H1 (cell line): Measurements from ENCODE around the gene RTCA. TPM values are rescaled to one million over a fixed set of nuclear protein-coding genes. Genes with fewer than 3 reads are reported as not detected.

Source experiments
- CTCF ChIA-PET: fragments of 300-600 bp; sonication (Branson Sonifier 250); formaldehyde crosslinking; loops from one replicate; lab custom pipeline; 2021; ENCODE audit not compliant: partially characterized antibody; lab: Charles Lee
- POLR2A ChIA-PET: fragments of 300-600 bp; sonication (Branson Sonifier 250); formaldehyde crosslinking; loops from one replicate; lab custom pipeline; 2021; ENCODE audit warnings: inconsistent platforms; ENCODE audit not compliant: partially characterized antibody; lab: Charles Lee
- DNase-seq, 2 experiments: peaks; one replicate each; pipeline versions ENCODE4 v3.0.0 to v3.0.0-alpha.2; 2010 to 2022; ENCODE audit warnings: low spot score in 2 of 2, low read depth in 1 of 2, mixed read lengths in 1 of 2
- FAIRE-seq: peaks from 2 replicates; lab custom pipeline; 2011; peaks lifted over from hg19 to GRCh38; lab: Jason Lieb, UNC
- H2AFZ ChIP-seq: 2 replicates; pipeline ENCODE4 v1.8.1; 2012; ENCODE audit warnings: low read length, inconsistent platforms
- H2AK5ac ChIP-seq: 2 replicates; pipeline ENCODE4 v1.6.1; 2013; ENCODE audit warnings: low read depth, low read length
- H2BK120ac ChIP-seq: replicated peaks from 2 replicates; pipeline ENCODE3; 2013; ENCODE audit warnings: low read depth, low read length, inconsistent platforms
- H2BK12ac ChIP-seq: 2 replicates; pipeline ENCODE4 v1.6.1; 2013; ENCODE audit warnings: low read depth, low read length
- H2BK15ac ChIP-seq: 2 replicates; pipeline ENCODE4 v1.6.1; 2013; ENCODE audit warnings: low read length
- H2BK20ac ChIP-seq: 2 replicates; pipeline ENCODE4 v1.6.1; 2013; ENCODE audit warnings: low read length
- H2BK5ac ChIP-seq: 2 replicates; pipeline ENCODE4 v1.6.1; 2013; ENCODE audit warnings: low read depth, low read length
- H3K14ac ChIP-seq: 2 replicates; pipeline ENCODE4 v1.6.1; 2013; ENCODE audit warnings: inconsistent platforms; ENCODE audit not compliant: insufficient read length
- H3K18ac ChIP-seq: 2 replicates; pipeline ENCODE4 v1.6.1; 2013; ENCODE audit warnings: low read length; ENCODE audit errors: extremely low read depth
- H3K23ac ChIP-seq: 2 replicates; pipeline ENCODE4 v1.6.1; 2013; ENCODE audit warnings: inconsistent platforms; ENCODE audit not compliant: insufficient read length
- H3K23me2 ChIP-seq: 2 replicates; pipeline ENCODE4 v1.6.1; 2013; ENCODE audit warnings: low read depth, low read length
- H3K27ac ChIP-seq: 2 replicates; pipeline ENCODE4 v1.6.1; 2011; ENCODE audit warnings: low read depth, low read length, inconsistent platforms
- H3K27me3 ChIP-seq, 4 experiments: replicated peaks in 1 of 4; 1 replicate in 1 of 4; 2 replicates in 3 of 4; pipeline versions ENCODE4 v1.6.1 to v1.8.1; 2011 to 2013; ENCODE audit warnings: low read length in 3 of 4, mild to moderate bottlenecking in 3 of 4, inconsistent platforms in 2 of 4, mixed read lengths in 2 of 4, moderate library complexity in 1 of 4; ENCODE audit not compliant: control insufficient read depth in 3 of 4, insufficient read depth in 3 of 4; ENCODE audit errors: extremely low read depth in 1 of 4
- H3K36me3 ChIP-seq, 4 experiments: 2 replicates each; pipeline versions ENCODE4 v1.6.1 to v1.8.1; 2011 to 2013; ENCODE audit warnings: mild to moderate bottlenecking in 4 of 4, low read length in 3 of 4, moderate library complexity in 2 of 4, control low read depth in 1 of 4, inconsistent platforms in 1 of 4; ENCODE audit not compliant: insufficient read depth in 4 of 4, control insufficient read depth in 2 of 4
- H3K4ac ChIP-seq: replicated peaks from 2 replicates; pipeline ENCODE3; 2013; ENCODE audit warnings: low read length, low read depth, mixed read lengths, inconsistent platforms; ENCODE audit not compliant: insufficient read length
- H3K4me1 ChIP-seq, 4 experiments: replicated peaks in 1 of 4; 1 replicate in 1 of 4; 2 replicates in 3 of 4; pipeline versions ENCODE4 v1.6.1 to v1.8.1; 2011 to 2013; ENCODE audit warnings: low read length in 3 of 4, inconsistent platforms in 2 of 4, mixed read lengths in 1 of 4; ENCODE audit not compliant: insufficient read depth in 4 of 4, control insufficient read depth in 3 of 4
- H3K4me2 ChIP-seq, 2 experiments: 2 replicates each; pipeline versions ENCODE4 v1.6.1 to v1.8.1; 2011 to 2013; ENCODE audit warnings: low read depth in 2 of 2, low read length in 2 of 2, control low read depth in 1 of 2, inconsistent platforms in 1 of 2, mild to moderate bottlenecking in 1 of 2; ENCODE audit not compliant: insufficient read depth in 1 of 2
- H3K4me3 ChIP-seq, 4 experiments: fragments of 200-600, 300-600 bp in 1 of 4; sonication (generic), shearing (Covaris generic), sonication (Bioruptor Twin) in 1 of 4; 2 replicates each; pipeline versions ENCODE4 v1.5.1 to v1.8.1; 2011 to 2016; ENCODE audit warnings: low read length in 4 of 4, low read depth in 3 of 4, control low read depth in 2 of 4, inconsistent platforms in 2 of 4, mild to moderate bottlenecking in 2 of 4, mixed read lengths in 1 of 4, moderate library complexity in 1 of 4; ENCODE audit not compliant: insufficient read depth in 2 of 4; ENCODE audit errors: extremely low read depth in 1 of 4
- H3K56ac ChIP-seq: replicated peaks from 2 replicates; pipeline ENCODE3; 2013; ENCODE audit warnings: low read depth, mild to moderate bottlenecking, mixed read lengths, low read length, inconsistent platforms; ENCODE audit not compliant: insufficient read length
- H3K79me1 ChIP-seq: 2 replicates; pipeline ENCODE4 v1.6.1; 2013; ENCODE audit warnings: low read depth, low read length, control low read depth
- H3K79me2 ChIP-seq, 2 experiments: 2 replicates each; pipeline versions ENCODE4 v1.6.1 to v1.8.1; 2012 to 2013; ENCODE audit warnings: low read length in 2 of 2, mild to moderate bottlenecking in 2 of 2, inconsistent platforms in 1 of 2; ENCODE audit not compliant: insufficient read depth in 2 of 2, control insufficient read depth in 1 of 2
- H3K9ac ChIP-seq, 4 experiments: replicated peaks in 1 of 4; 1 replicate in 1 of 4; 2 replicates in 3 of 4; pipeline versions ENCODE4 v1.6.1 to v1.8.1; 2011 to 2013; ENCODE audit warnings: low read depth in 3 of 4, low read length in 3 of 4, control low read depth in 2 of 4, mild to moderate bottlenecking in 2 of 4, moderate library complexity in 2 of 4, inconsistent platforms in 1 of 4; ENCODE audit errors: extremely low read depth in 1 of 4
- H3K9me3 ChIP-seq, 2 experiments: 2 replicates each; pipeline versions ENCODE4 v1.6.1 to v1.8.1; 2012 to 2013; ENCODE audit warnings: mild to moderate bottlenecking in 2 of 2, moderate library complexity in 2 of 2, control low read depth in 1 of 2, inconsistent platforms in 1 of 2, low read depth in 1 of 2, low read length in 1 of 2, mixed read lengths in 1 of 2; ENCODE audit not compliant: insufficient read depth in 2 of 2
- H4K20me1 ChIP-seq, 2 experiments: replicated peaks in 1 of 2; 2 replicates each; pipeline versions ENCODE3 to v1.8.1; 2011 to 2013; ENCODE audit warnings: inconsistent platforms in 2 of 2, low read length in 2 of 2, mild to moderate bottlenecking in 1 of 2; ENCODE audit not compliant: insufficient read depth in 2 of 2, control insufficient read depth in 1 of 2
- H4K5ac ChIP-seq: 2 replicates; pipeline ENCODE4 v1.6.1; 2013; ENCODE audit warnings: low read length, low read depth, mixed read lengths, inconsistent platforms; ENCODE audit not compliant: insufficient read length
- H4K8ac ChIP-seq: 2 replicates; pipeline ENCODE4 v1.8.0; 2013; ENCODE audit warnings: mild to moderate bottlenecking, moderate library complexity, low read length, inconsistent platforms; ENCODE audit not compliant: insufficient read depth; ENCODE audit errors: extremely low read depth
- H4K91ac ChIP-seq: replicated peaks from 2 replicates; pipeline ENCODE3; 2013; ENCODE audit warnings: low read length, mixed read lengths, inconsistent platforms; ENCODE audit not compliant: insufficient read length
- MAFK ChIP-seq: IDR thresholded peaks from 2 replicates; pipeline ENCODE4 v1.6.1; 2012; ENCODE audit warnings: low read depth, mild to moderate bottlenecking, improper control_type of control experiment, low read length
- POLR2AphosphoS5 ChIP-seq: IDR thresholded peaks from 2 replicates; pipeline ENCODE4 v1.6.1; 2011; ENCODE audit warnings: low read depth, low read length
- TEAD4 ChIP-seq: IDR thresholded peaks from 2 replicates; pipeline ENCODE4 v1.6.1; 2012; ENCODE audit warnings: low read depth, low read length, inconsistent platforms, mixed read lengths
- USF2 ChIP-seq: IDR thresholded peaks from 2 replicates; pipeline ENCODE4 v1.6.1; 2011; ENCODE audit warnings: low read length, improper control_type of control experiment
- YY1 ChIP-seq: IDR thresholded peaks from 2 replicates; pipeline ENCODE4 v1.6.1; 2011; ENCODE audit warnings: low read depth, mild to moderate bottlenecking, low read length
- WGBS, 2 experiments: shearing (Covaris generic) in 1 of 2; methylation state at CpG; one replicate each; pipeline versions ENCODE4 v1.1.6 to v1.1.7; 2013 to 2015; ENCODE audit warnings: low lambda C conversion rate in 2 of 2, mixed read lengths in 2 of 2, inconsistent platforms in 1 of 2, low coverage in 1 of 2, missing lambda C conversion rate in 1 of 2; ENCODE audit not compliant: insufficient replicate concordance in 2 of 2, insufficient coverage in 1 of 2, insufficient read length in 1 of 2; ENCODE audit errors: extremely low coverage in 1 of 2, missing lambda C conversion rate in 1 of 2; 5-methylcytosine and 5-hydroxymethylcytosine counted together
- polyA plus RNA-seq, 7 experiments: library from polyadenylated mRNA; depleted of rRNA in 3 of 7; stranded (reverse) in 5 of 7; unstranded in 2 of 7; fragments of >200 nt in 5 of 7; fragments of 200-250 nt in 2 of 7; gene quantifications; 1 replicate in 5 of 7; 2 replicates in 1 of 7; 4 replicates in 1 of 7; pipeline versions ENCODE4 v1.2.1 to v1.2.3, GENCODE V29; 2011 to 2013; ENCODE audit warnings: missing spikeins in 2 of 7, mixed read lengths in 2 of 7
- total RNA-seq: library from RNA; stranded (reverse); fragmentation: NEBNext Ultra II Directional; extraction: Animal tissue kit (Norgen Biotek cat#: 25700); gene quantifications from 2 replicates; pipeline ENCODE4 v1.2.1, GENCODE V29; 2021

The RTCA gene
- total and polyA plus RNA-seq, 2 of the 8 experiments (the other 6 are each of a cell fraction or from before 2014, with no cell fraction given), result 13.8 to 31.6 TPM

- no peaks in the 10 kb centered on the region for H3K79me2 ChIP-seq
- no peak overlapping the region for H3K18ac ChIP-seq
- H4K20me1 ChIP-seq, result peaks cover 0 to 2% of the 10 kb centered on the region in 2 experiments
- peaks cover 2 to 55% (median 23%) of the 10 kb centered on the region in 4 experiments; a peak in 7 of 8 replicates for H3K36me3 ChIP-seq
- no peak overlapping the region for H3K14ac ChIP-seq
- no peaks in the 10 kb centered on the region for H3K23me2 ChIP-seq
- no peak overlapping the region for H2AK5ac ChIP-seq
- no peaks in the 10 kb centered on the region for H3K79me1 ChIP-seq
- no peak overlapping the region for H3K23ac ChIP-seq
- H2BK12ac ChIP-seq, result no peak overlapping the region
- no peak for DNase-seq
- H3K9ac ChIP-seq, result no peak overlapping the region
- no peak overlapping the region for H3K4me2 ChIP-seq
- TF ChIP-seq TEAD4, result no peak
- no peak for TF ChIP-seq POLR2AphosphoS5
- TF ChIP-seq USF2, result no peak
- peak; percentile 68; the same call in 1 of the 2 replicates for TF ChIP-seq MAFK
- TF ChIP-seq YY1, result no peak
- no peaks in the 10 kb centered on the region for H3K9me3 ChIP-seq
- no peak overlapping the region for H3K56ac ChIP-seq
- no peak overlapping the region for H4K91ac ChIP-seq
- H2BK5ac ChIP-seq, result no peak overlapping the region
- no peak overlapping the region for H2BK20ac ChIP-seq
- H2BK120ac ChIP-seq, result no peak overlapping the region
- no peak overlapping the region for H4K8ac ChIP-seq
- no peak overlapping the region for H2AFZ ChIP-seq
- 98% methylated on average over 3 of the region's 3 CpGs; no CpG with 5 or more reads in 1 of the 2 experiments for WGBS, 2 experiments
- no peak overlapping the region for H2BK15ac ChIP-seq
- H3K4me3 ChIP-seq, result no peak overlapping the region
- no peak for FAIRE-seq
- H3K4ac ChIP-seq, result no peak overlapping the region
- H4K5ac ChIP-seq, result no peak overlapping the region
- no peaks in the 10 kb centered on the region for H3K4me1 ChIP-seq
- CTCF ChIA-PET, result interaction anchor here (0.8 kb wide), 1 partner anchor 21 kb away, joined by 3 read pairs; the partner anchor contains the start of gene RTCA
- POLR2A ChIA-PET, result no interaction called here
- no peaks in the 10 kb centered on the region for H3K27me3 ChIP-seq
- H3K27ac ChIP-seq, result no peak overlapping the region
Observed at GRCh38 chr1:100287162-100287561, 21.1 kb downstream of the RTCA start.
